Breast epithelium (tissue), 3 donors: ENCODE data around the gene C17orf100.

Experiments
- CTCF ChIP-seq, 3 donors: fragments of 450-650 bp; IDR thresholded peaks; one replicate each; pipeline ENCODE4 v1.5.1; 2016 to 2017; ENCODE audit warnings: antibody characterized with exemption in 3 of 3, mild to moderate bottlenecking in 3 of 3, moderate library complexity in 3 of 3
- POLR2A ChIP-seq: fragments of 450-650 bp; IDR thresholded peaks from one replicate; pipeline ENCODE4 v1.6.1; 2016; ENCODE audit warnings: antibody characterized with exemption, mild to moderate bottlenecking, moderate library complexity

- TF ChIP-seq CTCF (IDR thresholded peaks at IDR 0.05) (no peak), POLR2A (no peak)
Observed at GRCh38 chr17:6701719-6702118, 50.2 kb downstream of the C17orf100 start.
